ENCODE results near the gene TAF9.
A peak's percentile ranks its signal among the peaks of the same experiment; 100 is the strongest.
"Not testable (repeated sequence)": the region's sequence is repeated elsewhere in the genome, so short reads cannot be mapped to it uniquely, and the experiment has no call there.

The TAF9 gene

DNA sequence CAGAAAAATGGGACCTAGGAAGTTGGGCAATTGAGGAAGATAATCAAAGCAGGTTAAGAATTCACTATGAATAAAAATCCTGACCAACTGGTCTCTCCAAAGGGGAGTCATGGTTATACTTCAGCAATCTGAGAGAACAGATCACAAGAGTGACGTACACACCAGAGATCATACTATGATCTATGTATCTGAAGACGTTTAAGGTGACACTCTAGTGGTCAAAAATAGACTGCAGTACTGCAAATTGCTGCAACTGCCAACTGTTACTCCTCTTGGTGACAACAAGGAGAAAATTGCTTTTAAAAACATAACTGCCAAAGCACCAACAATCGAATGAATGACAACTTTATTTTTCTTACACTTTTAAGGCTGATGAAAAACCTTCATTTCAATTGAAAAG lies 4.9 kb downstream of the TAF9 start:
- H3K36me3 Mint-ChIP-seq = peaks cover 14% of the 10 kb centered on the region
- H3K9me3 Mint-ChIP-seq = no peaks in the 10 kb centered on the region
- H3K27me3 Mint-ChIP-seq = no peaks in the 10 kb centered on the region
- no peak overlapping the region for H3K27ac Mint-ChIP-seq
- no peak overlapping the region for H3K4me3 Mint-ChIP-seq
- H3K4me1 Mint-ChIP-seq = peaks cover 54% of the 10 kb centered on the region

DNA sequence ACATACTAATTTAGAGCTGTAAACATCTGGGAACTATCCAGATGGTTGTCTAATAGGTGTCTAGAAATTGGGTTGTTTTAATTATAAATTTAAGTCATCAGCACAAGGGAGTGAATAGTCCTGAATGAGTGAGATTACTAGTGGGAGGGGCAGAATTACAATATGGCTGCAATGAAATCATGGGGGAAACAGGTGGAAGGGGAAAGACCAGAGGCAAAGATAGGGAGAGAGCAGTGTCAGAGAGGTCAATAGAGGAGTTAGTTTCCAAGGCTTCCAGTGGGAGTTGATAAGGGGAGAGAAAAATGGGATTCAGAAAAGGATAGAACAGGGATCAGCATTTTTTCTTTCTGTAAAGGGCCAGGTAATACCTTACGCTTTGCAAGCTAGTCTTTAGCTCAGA lies 8.9 kb downstream of the TAF9 start:
- Mint-ChIP-seq H3K9me3 (no peaks in the 10 kb centered on the region), H3K27ac (no peak overlapping the region), H3K36me3 (peaks cover 22% of the 10 kb centered on the region), H3K4me1 (peaks cover 49% of the 10 kb centered on the region), H3K27me3 (no peaks in the 10 kb centered on the region), H3K4me3 (no peak overlapping the region)

DNA sequence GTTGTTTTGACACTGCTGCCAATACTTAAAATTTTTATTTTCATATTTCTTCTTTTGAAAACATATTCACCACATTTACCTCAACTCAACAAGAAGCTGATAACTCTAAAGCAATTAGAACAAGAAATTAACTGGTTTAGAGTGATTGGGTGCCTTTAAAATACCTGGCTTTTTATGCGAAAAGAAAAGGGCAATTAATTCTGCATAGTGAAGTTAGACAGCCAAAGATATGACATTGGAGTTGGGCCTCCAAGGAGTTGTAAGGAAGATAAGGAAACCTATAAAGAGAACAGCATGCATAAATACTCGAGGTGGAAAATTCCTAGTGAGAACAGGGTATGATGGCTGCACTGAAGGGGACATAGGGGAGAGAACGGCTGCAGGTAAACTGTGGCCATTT lies 9.6 kb downstream of the TAF9 start:
- H3K9me3 Mint-ChIP-seq = no peaks in the 10 kb centered on the region
- H3K36me3 Mint-ChIP-seq = peaks cover 16% of the 10 kb centered on the region
- H3K4me3 Mint-ChIP-seq = no peak overlapping the region
- no peaks in the 10 kb centered on the region for H3K27me3 Mint-ChIP-seq
- peaks cover 42% of the 10 kb centered on the region for H3K4me1 Mint-ChIP-seq
- peak overlapping the region; percentile 2 for H3K27ac Mint-ChIP-seq

- Mint-ChIP-seq H3K36me3 (peaks cover 15% of the 10 kb centered on the region), H3K27ac (no peak overlapping the region), H3K9me3 (no peaks in the 10 kb centered on the region), H3K4me1 (peaks cover 11% of the 10 kb centered on the region), H3K4me3 (no peak overlapping the region), H3K27me3 (no peaks in the 10 kb centered on the region)
These were observed 18.7 kb downstream of the TAF9 start for GRCh38 chr5:69350664-69351063.

DNA sequence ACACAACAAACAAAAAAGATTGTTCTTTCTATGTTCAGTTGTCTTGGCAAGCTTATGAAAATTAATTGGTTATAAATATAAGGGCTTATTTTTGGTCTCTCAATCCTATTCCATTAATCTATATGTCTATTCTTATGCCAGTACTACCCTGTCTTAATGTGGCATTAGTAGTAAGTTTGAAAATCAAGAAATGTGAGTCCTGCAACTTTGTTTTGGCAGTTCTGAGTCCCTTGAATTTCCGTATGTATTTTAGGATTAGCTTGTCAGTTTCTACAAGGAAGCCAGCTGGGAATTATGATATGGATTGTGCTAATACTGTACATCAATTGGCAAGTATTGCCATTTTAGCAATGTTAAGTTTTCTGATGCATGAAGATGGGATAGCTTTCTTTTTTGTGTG lies 26.2 kb downstream of the TAF9 start:
- Mint-ChIP-seq H3K4me3 (no peak overlapping the region), H3K4me1 (no peaks in the 10 kb centered on the region), H3K27me3 (no peaks in the 10 kb centered on the region), H3K36me3 (peaks cover 3% of the 10 kb centered on the region), H3K9me3 (no peaks in the 10 kb centered on the region), H3K27ac (no peak overlapping the region)

- Mint-ChIP-seq H3K4me3 (no peak overlapping the region), H3K4me1 (no peaks in the 10 kb centered on the region), H3K36me3 (peaks cover 3% of the 10 kb centered on the region), H3K9me3 (no peaks in the 10 kb centered on the region), H3K27me3 (no peaks in the 10 kb centered on the region), H3K27ac (no peak overlapping the region)
These were observed 27.7 kb downstream of the TAF9 start for GRCh38 chr5:69341520-69342161.

DNA sequence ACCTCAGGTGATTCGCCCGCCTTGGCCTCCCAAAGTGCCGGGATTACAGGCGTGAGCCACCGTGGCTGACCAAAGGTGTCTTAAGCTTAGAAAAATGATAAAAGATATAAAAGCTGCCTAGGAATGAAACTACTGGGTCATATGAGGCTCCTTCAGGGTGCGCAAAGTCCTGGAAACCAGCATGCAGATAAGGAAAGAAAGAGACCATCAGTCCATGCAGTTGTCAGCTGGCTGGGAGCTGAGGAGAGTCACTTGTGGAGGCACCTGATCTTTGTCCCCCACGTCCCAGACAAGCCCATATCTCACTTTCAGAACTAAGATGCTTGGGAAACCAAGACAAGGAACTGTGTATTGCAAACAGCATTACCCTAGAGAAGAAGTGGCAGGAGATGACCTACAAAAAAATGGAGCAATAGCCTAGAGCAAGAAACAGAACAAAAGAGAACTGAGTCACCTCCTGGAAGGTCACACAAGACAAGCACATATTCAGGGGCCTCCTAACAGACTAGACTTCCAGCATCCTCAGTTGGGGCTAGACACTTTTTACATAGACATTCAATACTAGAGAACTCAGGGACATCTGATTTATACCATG lies 33.9 kb downstream of the TAF9 start:
- no peak overlapping the region for H3K4me3 Mint-ChIP-seq
- H3K9me3 Mint-ChIP-seq = no peaks in the 10 kb centered on the region
- peaks cover 20% of the 10 kb centered on the region for H3K4me1 Mint-ChIP-seq
- no peaks in the 10 kb centered on the region for H3K27me3 Mint-ChIP-seq
- H3K27ac Mint-ChIP-seq = no peak overlapping the region
- peaks cover 2% of the 10 kb centered on the region for H3K36me3 Mint-ChIP-seq

DNA sequence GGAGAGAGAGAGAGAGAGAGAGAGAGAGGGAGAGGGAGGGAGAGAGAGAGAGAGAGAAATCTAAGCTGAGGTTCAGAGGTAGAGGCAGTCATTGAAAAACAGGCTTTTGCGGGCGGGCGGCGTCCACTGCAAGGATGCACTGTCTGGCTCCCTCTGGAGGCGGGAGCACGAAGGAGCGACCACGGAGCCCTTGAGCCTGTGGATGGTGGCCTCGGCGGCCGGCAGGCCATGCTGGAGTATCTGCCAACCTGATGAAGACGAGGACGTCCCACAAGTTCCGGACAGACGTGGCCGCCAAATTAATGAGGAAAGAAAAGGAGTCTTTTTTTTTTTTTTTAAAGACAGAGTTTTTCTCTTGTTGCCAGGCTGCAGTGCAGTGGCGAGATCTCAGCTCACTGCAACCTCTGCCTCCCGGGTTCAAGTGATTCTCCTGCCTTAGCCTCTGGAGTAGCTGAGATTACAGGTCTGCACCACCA lies 34.5 kb downstream of the TAF9 start:
- peaks cover 20% of the 10 kb centered on the region for H3K4me1 Mint-ChIP-seq
- peak overlapping the region; percentile 30 for H3K4me3 Mint-ChIP-seq
- peaks cover 5% of the 10 kb centered on the region for H3K36me3 Mint-ChIP-seq
- no peak overlapping the region for H3K27ac Mint-ChIP-seq
- H3K9me3 Mint-ChIP-seq = no peaks in the 10 kb centered on the region
- H3K27me3 Mint-ChIP-seq = no peaks in the 10 kb centered on the region

DNA sequence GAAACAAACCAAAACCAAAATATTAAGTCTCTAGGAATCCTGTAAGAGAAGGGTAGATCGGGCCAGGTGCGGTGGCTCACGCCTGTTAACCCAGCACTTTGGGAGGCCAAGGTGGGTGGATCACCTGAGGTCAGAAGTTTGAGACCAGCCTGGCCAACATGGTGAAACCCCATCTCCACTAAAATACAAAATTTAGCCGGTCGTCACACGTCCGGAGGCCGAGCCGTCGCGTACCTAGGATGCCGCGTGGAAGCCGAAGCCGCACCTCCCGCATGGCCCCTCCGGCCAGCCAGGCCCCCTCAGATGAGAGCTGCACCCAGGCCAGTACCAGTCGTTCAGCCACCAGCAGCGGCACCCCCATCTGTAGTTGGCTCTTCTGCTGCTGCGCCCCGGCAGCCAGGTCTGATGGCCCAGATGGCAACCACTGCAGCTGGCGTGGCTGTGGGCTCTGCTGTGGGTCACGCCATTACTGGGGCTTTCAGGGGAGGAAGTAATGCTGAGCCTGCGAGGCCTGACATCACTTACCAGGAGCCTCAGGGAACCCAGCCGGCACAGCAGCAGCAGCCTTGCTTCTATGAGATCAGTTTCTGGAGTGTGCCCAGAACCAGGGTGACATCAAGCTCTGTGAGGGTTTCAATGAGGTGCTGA lies 35.5 kb downstream of the TAF9 start:
- not testable (repeated sequence) for H3K4me3 Mint-ChIP-seq, H3K9me3 Mint-ChIP-seq, H3K36me3 Mint-ChIP-seq, H3K27me3 Mint-ChIP-seq
- H3K27ac Mint-ChIP-seq = peak overlapping the region; percentile 76
- H3K4me1 Mint-ChIP-seq = peaks cover 20% of the 10 kb centered on the region

DNA sequence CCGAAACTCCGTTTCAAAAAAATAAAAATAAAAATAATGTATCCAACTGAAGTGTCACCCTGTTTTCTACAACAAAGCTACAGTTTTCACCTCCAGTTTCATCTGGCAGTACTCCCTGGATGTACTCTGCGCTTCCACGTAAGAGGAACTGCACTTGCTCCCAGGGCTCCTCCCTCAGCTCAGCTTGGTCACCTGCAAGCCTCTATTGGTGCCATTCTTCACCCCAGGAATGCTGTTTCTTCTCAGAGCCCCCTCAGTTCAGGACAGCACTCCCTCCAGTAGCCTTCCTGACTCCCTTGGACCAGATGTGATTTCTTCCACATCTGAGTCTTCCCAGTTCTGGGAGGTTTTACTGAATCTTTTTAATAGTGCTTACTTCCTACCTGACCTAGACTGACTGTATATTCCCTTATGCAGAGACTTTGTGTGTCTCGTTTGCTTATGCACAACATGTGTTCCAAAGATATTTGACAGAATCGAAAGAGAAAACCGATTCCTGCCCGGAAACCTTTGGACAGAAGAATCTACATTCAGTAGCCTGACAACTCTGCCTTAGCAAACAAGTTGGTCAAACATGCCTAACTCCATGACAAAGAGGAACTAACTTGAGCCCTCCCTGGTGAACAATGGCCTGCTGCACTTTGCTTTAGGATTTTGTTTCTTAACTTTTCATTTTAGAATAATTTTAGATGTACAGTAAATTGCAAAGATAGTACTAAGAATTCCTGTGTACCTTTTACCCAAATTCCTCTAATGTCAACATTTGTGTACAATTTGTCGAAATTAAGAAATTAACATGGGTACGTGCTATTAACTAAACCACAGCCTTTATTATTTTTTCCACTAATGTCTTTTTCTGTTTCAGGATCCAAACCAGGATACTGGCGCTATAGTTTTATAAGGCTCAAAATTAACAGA lies 37.5 kb downstream of the TAF9 start:
- Mint-ChIP-seq H3K27ac (peak overlapping the region; percentile 98), H3K4me3 (peak overlapping the region; percentile 96), H3K36me3 (peaks cover 5% of the 10 kb centered on the region), H3K9me3 (no peaks in the 10 kb centered on the region), H3K4me1 (peaks cover 20% of the 10 kb centered on the region), H3K27me3 (no peaks in the 10 kb centered on the region)

- Mint-ChIP-seq H3K4me3 (no peak overlapping the region), H3K36me3 (peaks cover 5% of the 10 kb centered on the region), H3K9me3 (no peaks in the 10 kb centered on the region), H3K27me3 (no peaks in the 10 kb centered on the region), H3K27ac (no peak overlapping the region), H3K4me1 (peaks cover 20% of the 10 kb centered on the region)
These were observed 39.3 kb downstream of the TAF9 start for GRCh38 chr5:69329905-69330489.

DNA sequence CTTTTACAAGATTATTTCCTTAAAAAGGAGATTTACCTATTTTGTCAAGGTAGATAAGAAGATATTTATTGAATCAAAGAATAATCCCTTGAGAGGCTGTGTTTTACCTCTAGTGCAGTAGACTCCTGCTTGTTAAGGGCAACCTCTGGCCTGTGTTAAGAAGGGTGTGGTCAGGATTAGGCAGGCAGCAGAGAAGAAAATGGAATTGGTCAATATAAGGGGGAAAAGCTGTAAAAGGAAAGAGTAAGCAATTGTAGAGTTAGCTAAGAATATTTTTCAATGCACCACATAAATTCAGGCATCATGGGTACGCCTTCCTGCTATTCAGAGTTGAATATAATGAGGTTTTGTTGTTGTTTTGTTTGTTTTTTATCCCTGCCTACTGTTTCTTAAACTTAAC lies 43.0 kb downstream of the TAF9 start:
- H3K4me1 Mint-ChIP-seq = peaks cover 3% of the 10 kb centered on the region
- H3K27ac Mint-ChIP-seq = no peak overlapping the region
- no peak overlapping the region for H3K4me3 Mint-ChIP-seq
- no peaks in the 10 kb centered on the region for H3K9me3 Mint-ChIP-seq
- H3K36me3 Mint-ChIP-seq = peaks cover 3% of the 10 kb centered on the region
- no peaks in the 10 kb centered on the region for H3K27me3 Mint-ChIP-seq

- Mint-ChIP-seq H3K36me3 (peaks cover 20% of the 10 kb centered on the region), H3K27ac (no peak overlapping the region), H3K4me1 (no peaks in the 10 kb centered on the region), H3K27me3 (no peaks in the 10 kb centered on the region), H3K9me3 (no peaks in the 10 kb centered on the region), H3K4me3 (no peak overlapping the region)
These were observed 51.9 kb downstream of the TAF9 start for GRCh38 chr5:69317391-69317790.

DNA sequence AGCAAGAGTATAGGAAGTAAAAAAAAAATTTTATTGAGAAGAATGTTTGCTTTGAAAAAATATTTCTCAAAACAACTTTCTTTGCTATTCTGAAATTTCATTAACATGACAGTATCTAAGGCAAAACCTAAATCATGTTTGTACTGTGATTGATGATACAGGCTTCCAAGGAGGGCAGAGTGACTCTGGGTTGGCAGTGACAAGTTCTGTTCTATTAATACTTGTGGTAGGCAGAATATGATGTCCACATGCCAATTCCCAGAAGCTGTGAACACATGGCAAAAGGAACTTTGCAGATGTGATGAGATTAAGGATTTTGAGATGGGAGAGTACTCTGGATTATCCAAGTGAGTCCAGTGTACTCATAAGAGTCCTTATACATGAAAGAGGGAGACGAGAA lies 53.3 kb downstream of the TAF9 start:
- Mint-ChIP-seq H3K27ac (no peak overlapping the region), H3K36me3 (peaks cover 24% of the 10 kb centered on the region), H3K4me1 (no peaks in the 10 kb centered on the region), H3K9me3 (no peaks in the 10 kb centered on the region), H3K4me3 (no peak overlapping the region), H3K27me3 (no peaks in the 10 kb centered on the region)

Data from activated naive CD4-positive, alpha-beta T cell treated with anti-CD3 and anti-CD28 coated beads, Interleukin-2, amount 50 U/mL, for 24 hours (primary cell).